ENCODE measurements around the gene BRF1.

BRF1 gene

GRCh38 chr14:105211758-105212089 is 89.1 kb downstream of the BRF1 start:
- no peak for TF ChIP-seq CTCF (IDR thresholded peaks at IDR 0.05)

GRCh38 chr14:105211086-105211757 is 89.6 kb downstream of the BRF1 start:
- no peak for TF ChIP-seq CTCF (IDR thresholded peaks at IDR 0.05)

- no peak for TF ChIP-seq CTCF (IDR thresholded peaks at IDR 0.05)
These were observed 90.4 kb downstream of the BRF1 start for GRCh38 chr14:105210266-105211025.

GRCh38 chr14:105209646-105210045 is 91.2 kb downstream of the BRF1 start:
- TF ChIP-seq CTCF (IDR thresholded peaks at IDR 0.05), result no peak

GRCh38 chr14:105209091-105209490 is 91.7 kb downstream of the BRF1 start:
- no peak for TF ChIP-seq CTCF (IDR thresholded peaks at IDR 0.05)

GRCh38 chr14:105208738-105209075 is 92.1 kb downstream of the BRF1 start:
- no peak for TF ChIP-seq CTCF (IDR thresholded peaks at IDR 0.05)

GRCh38 chr14:105207996-105208737 is 92.6 kb downstream of the BRF1 start:
- TF ChIP-seq CTCF (IDR thresholded peaks at IDR 0.05), result no peak
